Tibial nerve (tissue), 4 donors: ENCODE results near the gene ST8SIA6. TPM values are rescaled to one million over a fixed set of nuclear protein-coding genes. Genes with fewer than 3 reads are reported as not detected.

Experiments
- DNase-seq, 2 donors: peaks; one replicate each; pipeline ENCODE4 v3.0.0-alpha.2; 2019; ENCODE audit warnings: low spot score in 2 of 2
- H3K27ac ChIP-seq, 4 donors: fragments of 200-600 bp; sonication (generic) in 3 of 4; one replicate each; pipeline ENCODE4 v1.5.1; 2017 to 2019; ENCODE audit warnings: mild to moderate bottlenecking in 1 of 4
- H3K27me3 ChIP-seq, 2 donors: fragments of 200-600 bp; sonication (generic) in 1 of 2; one replicate each; pipeline versions ENCODE4 v1.5.1 to v1.6.0; 2017 to 2019
- H3K36me3 ChIP-seq, 3 donors: fragments of 200-600 bp; sonication (generic); one replicate each; pipeline ENCODE4 v1.5.1; 2018 to 2019
- H3K4me1 ChIP-seq, 4 donors: fragments of 200-600 bp; sonication (generic) in 3 of 4; one replicate each; pipeline ENCODE4 v1.5.1; 2017 to 2019
- H3K4me3 ChIP-seq, 4 donors: fragments of 200-600 bp; sonication (generic) in 3 of 4; one replicate each; pipeline ENCODE4 v1.5.1; 2017 to 2019; ENCODE audit warnings: mild to moderate bottlenecking in 1 of 4, moderate library complexity in 1 of 4
- H3K9me3 ChIP-seq, 4 donors: fragments of 200-600 bp; sonication (generic) in 3 of 4; one replicate each; pipeline ENCODE4 v1.5.1; 2017 to 2019
- CTCF ChIP-seq, 5 experiments: fragments of 200-600 bp in 3 of 5; fragments of 450-650 bp in 2 of 5; sonication (generic) in 3 of 5; IDR thresholded peaks; one replicate each; pipeline ENCODE4 v1.5.1; 2016 to 2019; ENCODE audit warnings: antibody characterized with exemption in 5 of 5, mild to moderate bottlenecking in 3 of 5, moderate library complexity in 2 of 5
- EP300 ChIP-seq, 2 donors: sonication (generic); formaldehyde crosslinking; IDR thresholded peaks; one replicate each; pipeline ENCODE4 v1.6.1; 2017; ENCODE audit warnings: antibody characterized with exemption in 2 of 2, mild to moderate bottlenecking in 1 of 2
- POLR2A ChIP-seq, 2 donors: fragments of 450-650 bp; IDR thresholded peaks; one replicate each; pipeline ENCODE4 v1.6.1; 2017; ENCODE audit warnings: antibody characterized with exemption in 2 of 2, mild to moderate bottlenecking in 2 of 2, moderate library complexity in 2 of 2
- WGBS, 2 donors: methylation state at CpG; one replicate each; pipeline ENCODE4 v1.1.5; 2018; 5-methylcytosine and 5-hydroxymethylcytosine counted together
- total RNA-seq, 4 donors: library from RNA; depleted of rRNA; stranded (reverse); fragments of >200 nt; gene quantifications; one replicate each; pipeline ENCODE4 v1.1.0, GENCODE V29; 2016

Gene ST8SIA6
- total RNA-seq, 4 donors from 2014 or later = 1.9 to 4.2 (median 3.5) TPM

GRCh38 chr10:17427666-17428350 lies 26.6 kb downstream of the ST8SIA6 start:
- Histone ChIP-seq H3K4me3 (no peak overlapping the region), H3K9me3 (no peaks in the 10 kb centered on the region), H3K4me1 (peaks cover 0 to 6% (median 0%) of the 10 kb centered on the region in 4 donors), H3K36me3 (no peaks in the 10 kb centered on the region), H3K27ac (no peak overlapping the region), H3K27me3 (no peaks in the 10 kb centered on the region)
- no peak for DNase-seq
- TF ChIP-seq EP300 (IDR thresholded peaks at IDR 0.05) = no peak
- no peak for TF ChIP-seq CTCF (IDR thresholded peaks at IDR 0.05)
- no peak for TF ChIP-seq POLR2A (IDR thresholded peaks at IDR 0.05)
- WGBS, 2 donors = 71 to 79% methylated on average over 6 of the region's 6 CpGs

DNA sequence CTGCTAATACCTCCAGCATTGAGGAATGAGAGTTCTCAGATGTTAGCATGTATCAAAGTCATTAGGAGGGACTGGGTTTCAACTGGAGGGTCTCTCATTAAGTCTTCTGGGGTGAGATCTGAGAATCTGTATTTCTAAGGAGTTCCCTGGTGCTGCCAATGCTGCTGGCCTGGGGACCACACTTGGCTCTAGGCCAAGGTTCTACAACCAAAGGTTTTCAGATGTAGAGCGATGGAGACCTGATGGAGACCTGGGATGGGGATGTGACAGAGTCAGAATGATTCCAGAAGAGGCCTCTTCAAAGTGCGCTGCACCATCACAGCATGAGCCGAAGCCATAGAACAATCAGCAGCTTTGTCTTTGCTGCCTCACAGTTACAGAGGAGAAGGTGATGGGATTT lies 27.2 kb downstream of the ST8SIA6 start:
- H3K36me3 ChIP-seq = no peaks in the 10 kb centered on the region
- no peaks in the 10 kb centered on the region for H3K9me3 ChIP-seq
- 83 to 89% methylated on average over 3 of the region's 3 CpGs for WGBS, 2 donors
- H3K4me3 ChIP-seq = no peak overlapping the region
- TF ChIP-seq CTCF (IDR thresholded peaks at IDR 0.05) (no peak), EP300 (IDR thresholded peaks at IDR 0.05) (no peak), POLR2A (IDR thresholded peaks at IDR 0.05) (no peak)
- DNase-seq = no peak
- no peaks in the 10 kb centered on the region for H3K27me3 ChIP-seq
- no peak overlapping the region for H3K27ac ChIP-seq
- H3K4me1 ChIP-seq = peaks cover 0 to 6% (median 0%) of the 10 kb centered on the region in 4 donors

GRCh38 chr10:17426263-17426750 lies 28.1 kb downstream of the ST8SIA6 start:
- no peak for DNase-seq
- Histone ChIP-seq H3K4me1 (peaks cover 0 to 6% (median 0%) of the 10 kb centered on the region in 4 donors), H3K27ac (no peak overlapping the region), H3K27me3 (no peaks in the 10 kb centered on the region), H3K36me3 (no peaks in the 10 kb centered on the region), H3K9me3 (no peaks in the 10 kb centered on the region), H3K4me3 (no peak overlapping the region)
- 84 to 86% methylated on average over 5 of the region's 5 CpGs for WGBS, 2 donors
- TF ChIP-seq POLR2A (IDR thresholded peaks at IDR 0.05) (no peak), CTCF (IDR thresholded peaks at IDR 0.05) (no peak), EP300 (IDR thresholded peaks at IDR 0.05) (no peak)

DNA sequence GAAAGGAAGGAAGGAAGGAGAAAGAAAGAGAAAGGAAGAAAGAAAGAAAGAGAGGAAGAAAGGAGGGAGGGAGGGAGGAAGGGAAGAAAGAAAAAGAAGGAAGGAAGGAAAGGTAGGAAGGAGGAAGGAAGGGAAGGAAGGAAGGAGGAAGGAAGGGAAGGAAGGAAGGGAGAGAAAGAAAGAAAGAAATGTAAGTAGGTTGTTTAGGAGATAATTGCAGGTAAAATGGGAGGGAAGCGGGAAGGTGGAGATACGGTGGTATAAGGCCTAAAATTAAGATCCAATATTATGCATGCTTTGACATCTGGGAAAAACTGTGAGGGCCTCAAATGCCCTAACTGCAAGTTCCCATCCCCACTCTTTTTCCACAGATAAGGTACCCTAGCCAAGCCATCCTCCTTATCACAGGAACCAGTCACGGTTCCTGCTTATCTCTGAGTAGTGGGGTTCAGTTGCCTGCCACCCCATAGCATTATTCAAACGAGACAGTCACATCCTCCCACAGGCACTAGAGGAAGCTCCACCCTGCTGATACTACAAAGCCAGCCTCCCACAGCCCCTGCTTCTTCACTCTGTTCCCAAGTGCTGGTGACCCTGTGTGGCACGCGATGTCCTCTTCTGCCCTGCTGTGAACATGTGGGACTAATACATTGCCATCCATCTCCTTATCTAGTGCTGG lies 28.7 kb downstream of the ST8SIA6 start:
- 73 to 74% methylated on average over 6 of the region's 6 CpGs for WGBS, 2 donors
- Histone ChIP-seq H3K4me1 (peaks cover 0 to 6% (median 0%) of the 10 kb centered on the region in 4 donors), H3K9me3 (no peaks in the 10 kb centered on the region), H3K36me3 (no peaks in the 10 kb centered on the region), H3K27ac (no peak overlapping the region), H3K27me3 (no peaks in the 10 kb centered on the region), H3K4me3 (no peak overlapping the region)
- no peak for TF ChIP-seq POLR2A (IDR thresholded peaks at IDR 0.05)
- TF ChIP-seq CTCF (IDR thresholded peaks at IDR 0.05) = no peak
- TF ChIP-seq EP300 (IDR thresholded peaks at IDR 0.05) = no peak
- DNase-seq = no peak

DNA sequence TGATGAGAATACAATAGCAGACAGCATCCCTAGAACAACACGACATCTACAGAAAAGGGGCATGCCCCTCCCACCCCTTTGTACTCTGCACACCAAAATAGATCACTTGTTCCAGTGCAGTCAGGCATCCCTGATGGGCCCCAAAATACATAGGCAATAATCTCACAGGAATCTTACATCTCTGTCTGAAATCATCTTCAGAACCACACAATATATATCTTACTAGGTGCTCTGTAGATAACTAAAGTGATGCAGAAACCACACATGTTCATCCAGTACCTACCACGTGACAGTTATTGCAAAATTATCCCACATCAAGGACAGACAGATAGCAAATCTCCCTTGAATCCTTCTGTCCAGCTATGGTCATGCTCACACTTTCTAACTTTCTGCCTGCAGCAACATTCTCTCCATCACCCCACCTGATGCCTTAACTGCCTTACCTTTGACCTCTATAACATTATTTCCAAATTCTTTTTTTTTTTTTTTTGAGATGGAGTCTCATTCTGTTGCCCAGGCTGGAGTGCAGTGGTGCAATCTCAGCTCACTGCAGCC lies 30.7 kb downstream of the ST8SIA6 start:
- H3K36me3 ChIP-seq = no peaks in the 10 kb centered on the region
- H3K27ac ChIP-seq = no peak overlapping the region
- TF ChIP-seq EP300 (IDR thresholded peaks at IDR 0.05) = no peak
- TF ChIP-seq POLR2A (IDR thresholded peaks at IDR 0.05) = no peak
- WGBS, 2 donors = 42 to 55% methylated on average over 2 of the region's 2 CpGs
- H3K27me3 ChIP-seq = no peaks in the 10 kb centered on the region
- DNase-seq = no peak
- H3K9me3 ChIP-seq = no peaks in the 10 kb centered on the region
- H3K4me3 ChIP-seq = no peak overlapping the region
- peaks cover 0 to 6% (median 0%) of the 10 kb centered on the region in 4 donors for H3K4me1 ChIP-seq
